GM21515 (cell line): ENCODE data around the gene CD8B.

ENCODE experiments used
- ATAC-seq: cut with Tn5 transposase; IDR thresholded peaks from one replicate; pipeline ENCODE4 v1.9.1; 2021; ENCODE audit not compliant: unreplicated experiment

Gene CD8B

GRCh38 chr2:86806059-86806857, 55.4 kb downstream of the CD8B start:
- ATAC-seq, result no peak

- no peak for ATAC-seq
Observed at GRCh38 chr2:86800856-86801567, 60.7 kb downstream of the CD8B start.

GRCh38 chr2:86794861-86795260, 66.8 kb downstream of the CD8B start:
- ATAC-seq, result no peak

GRCh38 chr2:86793752-86794151, 67.9 kb downstream of the CD8B start:
- ATAC-seq, result no peak

- no peak for ATAC-seq
Observed at GRCh38 chr2:86791573-86791972, 70.1 kb downstream of the CD8B start.

DNA sequence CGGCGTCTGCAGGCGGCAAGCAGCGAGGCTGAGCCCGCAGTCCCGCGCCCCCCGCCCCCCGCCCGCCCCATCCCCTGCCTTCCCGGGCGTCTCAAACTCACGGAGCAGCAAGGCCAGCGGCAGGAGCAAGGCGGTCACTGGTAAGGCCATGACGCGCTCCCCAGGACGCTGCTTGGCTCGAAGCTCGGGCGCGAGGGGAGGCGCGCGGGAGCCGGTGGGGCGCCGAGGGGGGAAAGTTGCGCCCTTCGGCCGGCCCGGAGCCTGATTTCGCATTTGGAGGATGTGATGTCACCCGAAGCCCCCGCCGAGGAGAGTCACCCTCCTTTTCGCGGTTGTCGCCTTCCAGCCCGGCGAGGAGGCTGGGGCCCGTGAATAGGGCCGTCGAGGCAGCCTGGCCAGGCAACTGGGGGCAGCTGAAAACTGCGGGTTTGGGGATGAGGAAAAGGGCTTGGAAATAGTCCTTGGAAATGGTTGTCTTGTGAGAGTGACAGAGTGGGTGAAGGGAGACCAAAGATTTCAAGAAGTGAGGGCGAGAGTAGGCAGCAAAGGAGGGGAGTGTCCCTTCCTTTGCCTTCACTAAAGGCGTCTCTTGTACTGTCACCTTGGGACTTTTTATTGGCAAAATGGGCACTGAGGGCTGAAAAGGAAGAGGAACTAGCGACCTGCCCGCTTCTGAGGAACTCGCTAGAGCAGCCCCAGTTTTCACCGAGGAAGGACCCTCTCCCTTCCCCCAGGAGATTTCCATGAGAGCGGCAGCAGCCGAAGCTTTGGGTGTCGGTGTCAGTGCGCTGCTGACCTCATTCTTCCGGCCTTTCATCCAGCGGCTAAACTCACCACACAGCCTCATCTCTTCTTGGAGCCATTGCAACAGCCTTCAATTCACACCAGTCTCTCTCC, 70.8 kb downstream of the CD8B start, which contains the start of gene CD8A:
TSS of gene CD8A (minus strand) at position 238 of the 897 bp plus-strand sequence. CDS start at position 150, 88 bp downstream.
- no peak for ATAC-seq

DNA sequence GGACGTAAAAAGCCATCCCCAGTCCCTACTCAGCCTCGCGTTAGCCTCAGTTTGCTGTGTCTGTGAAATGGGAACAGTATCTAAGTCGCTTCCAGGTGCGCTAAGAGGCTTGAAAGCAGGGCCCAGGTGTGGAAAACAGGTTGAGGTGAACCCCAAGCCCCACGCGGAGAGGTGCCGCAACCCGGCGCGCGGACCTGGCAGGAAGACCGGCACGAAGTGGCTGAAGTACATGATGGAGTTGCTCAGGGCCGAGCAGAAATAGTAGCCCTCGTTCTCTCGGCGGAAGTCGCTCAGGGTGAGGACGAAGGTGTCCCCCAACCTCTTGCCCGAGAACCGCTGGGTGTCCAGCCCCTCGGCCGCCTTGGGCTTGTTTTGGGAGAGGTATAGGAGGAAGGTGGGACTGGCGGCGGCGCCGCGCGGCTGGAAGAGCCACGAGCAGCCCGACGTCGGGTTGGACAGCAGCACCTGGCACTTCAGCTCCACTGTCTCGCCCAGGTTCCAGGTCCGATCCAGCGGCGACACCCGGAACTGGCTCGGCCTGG, 71.5 kb downstream of the CD8B start:
- ATAC-seq, result no peak

GRCh38 chr2:86789687-86790133, 72.0 kb downstream of the CD8B start:
- no peak for ATAC-seq

- ATAC-seq, result no peak
Observed at GRCh38 chr2:86788881-86789686, 72.6 kb downstream of the CD8B start.

DNA sequence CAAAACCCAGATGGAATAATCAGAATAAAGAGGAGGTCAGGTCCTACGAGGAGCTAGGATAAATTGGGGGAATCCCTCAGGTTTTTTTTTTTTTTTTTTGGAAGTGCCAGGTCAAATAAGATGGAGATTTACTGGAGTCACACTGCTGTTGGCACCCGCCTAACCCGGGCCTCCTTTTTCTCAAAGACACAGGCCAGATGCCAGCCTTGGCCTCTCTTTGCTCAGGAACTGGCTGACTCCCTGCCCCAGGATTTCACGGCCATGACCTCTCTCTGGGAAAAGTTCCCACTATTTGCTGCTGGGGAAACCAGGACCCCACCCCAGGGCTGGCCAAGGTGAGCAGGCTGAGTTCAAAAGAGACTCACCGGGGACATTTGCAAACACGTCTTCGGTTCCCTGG, 73.5 kb downstream of the CD8B start:
- no peak for ATAC-seq

GRCh38 chr2:86787736-86788135, 74.0 kb downstream of the CD8B start:
- no peak for ATAC-seq

GRCh38 chr2:86786001-86786536, 75.6 kb downstream of the CD8B start:
- no peak for ATAC-seq

DNA sequence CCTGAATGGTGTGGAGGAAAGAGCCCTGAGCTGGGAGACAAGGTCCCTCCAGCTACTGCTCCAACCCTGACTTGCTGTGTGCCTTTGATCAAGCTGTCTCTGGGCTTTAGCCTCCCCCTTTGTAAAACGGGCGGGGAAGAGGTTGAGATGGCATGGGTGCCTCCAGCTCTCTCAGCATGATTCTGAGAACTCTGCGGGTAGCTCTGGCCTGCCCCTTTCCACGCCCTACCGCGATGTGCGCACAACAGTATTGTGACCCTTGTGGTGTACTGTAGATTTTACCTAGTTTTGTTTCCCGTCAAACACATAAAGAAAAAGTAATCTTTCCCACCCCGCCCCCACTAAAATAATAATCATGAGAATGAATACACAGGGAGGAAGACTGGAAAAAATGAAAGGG, 76.2 kb downstream of the CD8B start:
- no peak for ATAC-seq

DNA sequence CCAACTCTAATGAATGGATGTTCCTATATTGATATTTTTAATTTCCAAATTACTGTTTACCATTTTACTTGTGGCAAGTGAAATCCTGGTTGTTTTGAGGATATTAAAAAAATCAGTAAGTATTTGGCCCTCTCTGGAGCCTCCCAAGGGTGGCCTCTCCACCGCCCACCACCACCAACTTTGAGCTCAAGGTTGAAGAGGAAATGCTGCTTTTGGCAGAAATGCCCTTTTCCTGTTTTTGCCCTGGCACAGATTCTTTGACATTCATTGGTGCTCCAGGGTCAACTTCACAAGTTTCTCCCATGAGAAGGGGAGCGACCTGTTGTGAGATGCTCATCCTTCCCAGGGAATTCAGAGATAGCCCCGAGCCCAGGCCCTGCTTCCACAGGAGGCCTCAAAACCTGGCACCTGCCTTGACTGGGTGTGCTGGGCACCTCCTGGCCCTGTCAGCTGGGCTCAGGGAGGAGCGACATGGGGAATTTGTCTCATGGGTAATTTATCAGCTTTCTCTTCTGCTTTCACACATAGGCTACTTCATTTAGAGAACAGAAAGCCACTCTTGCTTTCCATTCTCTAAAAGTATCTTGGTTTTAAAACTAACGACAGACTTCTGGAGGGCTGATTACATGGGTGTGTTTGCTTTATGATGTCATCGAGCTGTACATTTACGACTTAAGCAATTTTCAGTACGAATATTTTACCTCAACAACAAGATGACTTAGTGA, 77.9 kb downstream of the CD8B start:
- ATAC-seq, result peak; percentile 84

DNA sequence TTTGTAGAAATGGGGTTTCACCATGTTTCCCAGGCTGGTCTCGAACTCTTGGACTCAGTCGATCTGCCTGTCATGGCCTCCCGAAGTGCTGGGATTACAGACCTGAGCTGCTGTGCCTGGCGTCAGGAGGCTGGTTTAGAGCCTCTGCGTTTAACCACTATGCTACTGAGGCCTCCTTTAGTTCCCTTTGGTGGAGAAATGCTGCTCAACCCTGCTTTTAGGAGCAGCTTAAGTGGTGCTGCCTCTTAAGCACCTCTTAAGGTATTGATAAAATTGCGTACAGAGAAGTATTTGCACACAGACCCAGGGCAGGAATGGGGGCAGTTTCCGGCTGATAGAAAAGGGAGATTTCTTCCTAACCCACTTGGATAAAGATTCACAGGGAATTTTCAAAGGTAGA, 78.9 kb downstream of the CD8B start:
- no peak for ATAC-seq

DNA sequence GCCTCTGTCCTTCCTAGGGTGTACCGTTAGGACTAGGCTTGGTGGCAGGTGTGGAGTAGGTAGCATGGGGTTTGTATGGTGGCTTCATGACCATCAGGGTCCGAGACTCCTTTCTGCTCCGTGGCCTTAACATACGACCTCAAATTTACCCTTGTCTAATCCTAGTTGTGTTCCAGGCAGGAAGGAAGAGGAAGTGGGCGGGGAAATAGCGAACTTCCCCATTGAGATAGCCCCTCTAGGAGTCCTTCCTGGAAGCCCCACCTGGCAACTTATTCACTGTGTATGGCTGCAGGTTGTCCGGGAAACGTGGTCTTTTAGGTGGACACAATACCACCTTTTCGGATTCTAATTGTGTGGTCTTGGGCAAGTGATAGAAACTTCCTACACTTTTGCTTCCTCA, 80.3 kb downstream of the CD8B start:
- ATAC-seq, result no peak

DNA sequence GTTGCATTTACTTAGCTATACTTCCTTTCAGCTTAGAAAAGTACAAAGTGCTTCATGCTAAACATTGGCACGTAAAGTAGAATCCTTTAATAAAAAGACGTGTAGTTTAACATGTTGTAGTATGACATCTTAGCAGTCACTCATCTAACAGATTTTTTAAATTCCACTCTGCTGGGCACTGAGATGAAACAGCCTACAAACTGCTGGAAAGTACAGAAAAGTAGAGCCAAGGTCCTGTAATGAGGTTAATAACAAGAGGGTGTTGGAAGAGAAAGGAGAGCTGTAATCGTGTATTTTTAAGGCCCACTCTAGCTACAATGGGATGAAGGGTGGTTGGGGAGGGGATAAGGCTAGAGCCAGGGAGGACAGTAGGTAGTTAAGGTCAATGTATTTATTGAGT, 81.7 kb downstream of the CD8B start:
- ATAC-seq, result no peak

- ATAC-seq, result no peak
Observed at GRCh38 chr2:86778957-86779356, 82.7 kb downstream of the CD8B start.

DNA sequence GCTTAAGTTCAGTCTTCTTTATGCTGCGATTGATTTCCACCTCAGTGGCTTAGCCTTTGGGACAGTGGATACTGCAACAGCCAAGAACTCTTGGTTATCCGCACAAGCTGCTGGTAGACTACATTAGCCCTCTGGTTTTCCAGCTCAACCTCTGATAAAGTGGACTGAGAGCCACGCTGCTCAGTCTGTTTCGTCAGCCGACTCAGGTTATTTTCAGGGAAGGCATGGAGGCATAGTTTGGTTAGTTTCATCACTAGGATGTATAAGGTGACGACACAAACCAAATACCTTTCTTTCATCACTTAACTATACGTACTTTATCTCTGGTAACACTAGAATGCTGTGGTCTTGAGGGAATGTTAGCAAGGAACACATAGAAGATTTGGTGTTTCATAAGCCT, 85.2 kb downstream of the CD8B start:
- ATAC-seq, result no peak
